Measurements from ENCODE around the gene CCDC50. TPM values are rescaled to one million over a fixed set of nuclear protein-coding genes. Genes with fewer than 3 reads are reported as not detected.

Gene CCDC50
- total RNA-seq, 1 experiment from 2014 or later: 47.8 TPM

DNA sequence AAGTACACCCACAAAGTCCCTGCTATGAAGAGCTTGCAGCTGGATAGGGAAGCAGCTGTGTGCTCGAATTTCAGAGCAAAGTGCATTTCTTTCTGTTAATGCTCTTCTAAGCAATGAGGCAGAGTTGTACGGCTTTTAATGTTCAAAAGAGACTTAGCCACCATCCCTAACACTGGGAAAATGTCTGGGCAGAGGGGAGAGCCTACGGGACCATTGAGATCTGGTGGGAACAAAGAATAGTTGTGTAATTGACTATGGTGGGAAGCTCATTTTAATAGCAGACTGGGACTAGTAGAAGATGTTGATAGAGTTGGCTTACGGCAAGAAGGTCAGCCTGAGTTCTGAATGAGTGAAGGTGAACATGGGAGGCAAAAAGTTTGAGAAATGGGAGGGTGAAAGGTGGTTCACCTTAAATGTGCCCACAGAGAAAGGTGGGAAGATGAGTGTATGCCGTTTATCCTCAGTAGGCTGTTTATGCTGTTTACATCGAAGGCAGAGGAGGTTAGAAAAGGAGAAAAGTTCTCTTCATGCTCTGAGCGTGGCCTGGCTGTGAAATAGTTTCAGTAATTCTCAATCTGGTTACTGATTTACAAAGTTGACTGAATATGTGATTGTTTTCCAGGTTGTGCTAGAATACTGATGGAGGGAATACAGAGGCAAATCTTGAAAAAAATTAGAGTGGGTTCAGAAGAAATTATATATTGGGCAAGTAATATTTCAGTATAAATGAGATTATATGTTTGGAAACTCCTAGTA lies 24.0 kb downstream of the CCDC50 start:
- Histone ChIP-seq H3K4me2 (ENCODE audit: low read length) (no peak overlapping the region), H4K20me1 (ENCODE audit: insufficient read depth) (no peaks in the 10 kb centered on the region), H3K27me3 (ENCODE audit: insufficient read depth, low read length) (no peaks in the 10 kb centered on the region), H3K9ac (ENCODE audit: low read length) (no peak overlapping the region), H3K79me2 (ENCODE audit: insufficient read depth, low read length) (peaks cover 82% of the 10 kb centered on the region), H2AFZ (ENCODE audit: low read depth, low read length, poor library complexity, severe bottlenecking) (no peak overlapping the region), H3K4me1 (ENCODE audit: control insufficient read depth in 1 of 2, insufficient read depth in 2 of 2, low read length in 2 of 2) (peaks cover 31 to 63% of the 10 kb centered on the region in 2 experiments), H3K36me3 (ENCODE audit: control insufficient read depth in 1 of 2, insufficient read depth in 2 of 2, low read length in 2 of 2) (no peaks in the 10 kb centered on the region), H3K9me3 (ENCODE audit: control insufficient read depth in 1 of 2, insufficient read depth in 1 of 2, low read depth in 1 of 2, low read length in 2 of 2) (no peaks in the 10 kb centered on the region), H3K9me2 (ENCODE audit: insufficient read depth) (no peaks in the 10 kb centered on the region), H3K4me3 (replicated peaks in 1 of 2; ENCODE audit: low read depth in 1 of 2, low read length in 2 of 2) (no peak overlapping the region), H3K27ac (ENCODE audit: low read depth, low read length) (no peak overlapping the region)
- CTCF ChIA-PET: no interaction called here
- RAD21 ChIA-PET (ENCODE audit: low non-redundant PET in 1 of 2, low total read pairs in 2 of 2, uncharacterized antibody in 2 of 2, unreplicated experiment in 2 of 2): no interaction called here
- intact Hi-C loops (cut with micrococcal nuclease): no loop called here
- TF ChIP-seq ATF3 (IDR thresholded peaks at IDR 0.05) (no peak), EGR1 (IDR thresholded peaks at IDR 0.05; ENCODE audit: low read depth) (no peak), SP1 (IDR thresholded peaks at IDR 0.05; ENCODE audit: low read depth) (no peak), REST (IDR thresholded peaks at IDR 0.05; ENCODE audit: low read depth) (no peak), ELF1 (IDR thresholded peaks at IDR 0.05; ENCODE audit: borderline replicate concordance, low read depth) (no peak), TCF7L2 (IDR thresholded peaks at IDR 0.05; ENCODE audit: borderline replicate concordance, extremely low read depth, insufficient read depth, insufficient read length) (no peak), JUND (IDR thresholded peaks at IDR 0.05) (no peak), CEBPB (IDR thresholded peaks at IDR 0.05; ENCODE audit: low read depth) (no peak), SRF (IDR thresholded peaks at IDR 0.05; ENCODE audit: low read depth) (no peak), EZH2 (IDR thresholded peaks at IDR 0.05) (no peak)
- BruUV-seq (replicated peaks): no TSS peak
- DNase-seq (ENCODE audit: low read depth, low spot score) (no peak), ATAC-seq (no peak)
- POLR2A ChIA-PET: no interaction called here

All from HCT116 (cell line).